ENCODE results near the gene CACNA2D3.

CACNA2D3 gene

GRCh38 chr3:54882129-54882833, 759.9 kb downstream of the CACNA2D3 start:
- no peak for TF ChIP-seq CTCF (IDR thresholded peaks at IDR 0.05)

GRCh38 chr3:54888162-54888561, 765.8 kb downstream of the CACNA2D3 start:
- no peak for TF ChIP-seq CTCF (IDR thresholded peaks at IDR 0.05)

- TF ChIP-seq CTCF (IDR thresholded peaks at IDR 0.05) = no peak
These were observed 766.5 kb downstream of the CACNA2D3 start for GRCh38 chr3:54888873-54889272.

GRCh38 chr3:54889731-54890130, 767.4 kb downstream of the CACNA2D3 start:
- TF ChIP-seq CTCF (IDR thresholded peaks at IDR 0.05) = no peak

- TF ChIP-seq CTCF (IDR thresholded peaks at IDR 0.05) = peak; percentile 34
These were observed 769.2 kb downstream of the CACNA2D3 start for GRCh38 chr3:54891540-54891897.

- no peak for TF ChIP-seq CTCF (IDR thresholded peaks at IDR 0.05)
These were observed 769.8 kb downstream of the CACNA2D3 start for GRCh38 chr3:54892168-54892567.

GRCh38 chr3:54895613-54896012, 773.3 kb downstream of the CACNA2D3 start:
- no peak for TF ChIP-seq CTCF (IDR thresholded peaks at IDR 0.05)

All from LNCAP (cell line).